HepG2 (cell line): ENCODE results near the gene FYB2. TPM values are rescaled to one million over a fixed set of nuclear protein-coding genes. Genes with fewer than 3 reads are reported as not detected.

ENCODE experiments used
- ATAC-seq: fragments of 200-7000 bp; cut with Tn5 transposase; 3 replicates; pipeline ENCODE4 v1.9.1; 2020; ENCODE audit warnings: mild to moderate bottlenecking, moderate library complexity
- Bru-seq: library from RNA; stranded (reverse); fragments of 400-500 nt; gene quantifications from one replicate; lab custom pipeline; 2021; lab: Mats Ljungman, UMichigan
- BruChase-seq, 2 experiments: library from RNA; stranded (reverse); fragments of 400-500 nt; gene quantifications; one replicate each; lab custom pipeline; 2021; lab: Mats Ljungman, UMichigan
- BruUV-seq: library from RNA; stranded (reverse); fragments of 400-500 nt; replicated peaks from 2 replicates; lab custom pipeline; 2021; lab: Mats Ljungman, UMichigan
- CTCF ChIA-PET: fragments of 300-600 bp; formaldehyde crosslinking; extraction: SDS; loops from one replicate; lab custom pipeline; 2021; ENCODE audit warnings: low total read pairs, inconsistent platforms, low intra/inter-chr PET ratio; lab: Yijun Ruan, JAX
- POLR2A ChIA-PET: fragments of 350-600 bp; sonication (Branson Sonifier 250); formaldehyde crosslinking; loops from one replicate; lab custom pipeline; 2020; ENCODE audit warnings: antibody characterized with exemption, inconsistent platforms; lab: Yijun Ruan, JAX
- DNase-seq: peaks from one replicate; pipeline ENCODE4 v3.0.0-alpha.2; 2015; ENCODE audit warnings: low spot score
- FAIRE-seq: peaks from 3 replicates; lab custom pipeline; 2011; peaks lifted over from hg19 to GRCh38; lab: Jason Lieb, UNC
- H2AFZ ChIP-seq: one replicate; pipeline ENCODE4 v1.6.1; 2011; ENCODE audit warnings: low read length, inconsistent platforms
- H3K27ac ChIP-seq: fragments of 300-600 bp; 3 replicates; pipeline ENCODE4 v1.8.0; 2011; ENCODE audit warnings: mixed run types, mild to moderate bottlenecking, mixed read lengths, low read length, inconsistent platforms; ENCODE audit not compliant: insufficient read depth; ENCODE audit errors: extremely low read length
- H3K27me3 ChIP-seq, 2 experiments: fragments of 200-600 bp in 1 of 2; 2 replicates in 1 of 2; 3 replicates in 1 of 2; pipeline versions ENCODE4 v1.6.0 to v1.8.0; 2011; ENCODE audit warnings: low read length in 2 of 2, mild to moderate bottlenecking in 2 of 2, moderate library complexity in 2 of 2, inconsistent platforms in 1 of 2; ENCODE audit not compliant: insufficient read depth in 2 of 2, control insufficient read depth in 1 of 2
- H3K36me3 ChIP-seq, 2 experiments: fragments of 200-600 bp in 1 of 2; replicated peaks in 1 of 2; 2 replicates in 1 of 2; 3 replicates in 1 of 2; pipeline versions ENCODE4 v1.5.1 to v1.8.0; 2011; ENCODE audit warnings: low read length in 2 of 2, inconsistent platforms in 1 of 2; ENCODE audit not compliant: insufficient read depth in 2 of 2, control insufficient read depth in 1 of 2
- H3K4me1 ChIP-seq: 2 replicates; pipeline ENCODE4 v1.5.1; 2012; ENCODE audit warnings: low read length, inconsistent platforms; ENCODE audit not compliant: insufficient read depth
- H3K4me2 ChIP-seq: 2 replicates; pipeline ENCODE4 v1.6.0; 2011; ENCODE audit warnings: low read depth, low read length, inconsistent platforms
- H3K4me3 ChIP-seq, 3 experiments: fragments of 200-600 bp in 1 of 3; sonication (generic), shearing (Covaris generic) in 1 of 3; replicated peaks in 1 of 3; 2 replicates each; pipeline ENCODE4 v1.5.1; 2011 to 2016; ENCODE audit warnings: low read length in 3 of 3, inconsistent platforms in 2 of 3, low read depth in 2 of 3, mild to moderate bottlenecking in 2 of 3, control low read depth in 1 of 3, mixed read lengths in 1 of 3; ENCODE audit not compliant: insufficient read depth in 1 of 3
- H3K79me2 ChIP-seq: one replicate; pipeline ENCODE4 v1.6.1; 2011; ENCODE audit warnings: low read length, inconsistent platforms; ENCODE audit not compliant: insufficient read depth
- H3K9ac ChIP-seq: 2 replicates; pipeline ENCODE4 v1.6.0; 2011; ENCODE audit warnings: mild to moderate bottlenecking, low read depth, low read length, inconsistent platforms; ENCODE audit not compliant: insufficient read depth
- H3K9me3 ChIP-seq: 2 replicates; pipeline ENCODE4 v1.5.1; 2012; ENCODE audit warnings: mild to moderate bottlenecking, low read length
- H4K20me1 ChIP-seq: 2 replicates; pipeline ENCODE4 v1.6.0; 2011; ENCODE audit warnings: inconsistent platforms, mild to moderate bottlenecking, low read length, moderate library complexity; ENCODE audit not compliant: insufficient read depth
- KDM5B ChIP-seq: sonication (generic); formaldehyde crosslinking; IDR thresholded peaks from 2 replicates; pipeline ENCODE4 v1.4.0; 2020; ENCODE audit warnings: missing genetic modification reagents, mild to moderate bottlenecking, borderline replicate concordance
- RFXAP ChIP-seq: sonication (generic); formaldehyde crosslinking; IDR thresholded peaks from 2 replicates; pipeline ENCODE4 v1.4.0; 2020; ENCODE audit warnings: missing genetic modification reagents, borderline replicate concordance
- ZNF431 ChIP-seq: sonication (generic); formaldehyde crosslinking; IDR thresholded peaks from 2 replicates; pipeline ENCODE4 v1.9.0; 2022; ENCODE audit warnings: missing genetic modification reagents, low read depth, mild to moderate bottlenecking, borderline replicate concordance
- ZNF446 ChIP-seq: sonication (generic); formaldehyde crosslinking; IDR thresholded peaks from 2 replicates; pipeline ENCODE4 v1.5.0; 2020; ENCODE audit warnings: mild to moderate bottlenecking, missing genetic modification reagents
- ZNF678 ChIP-seq: sonication (generic); formaldehyde crosslinking; IDR thresholded peaks from 2 replicates; pipeline ENCODE4 v1.4.0; 2020; ENCODE audit warnings: mild to moderate bottlenecking, missing genetic modification reagents
- ZSCAN12 ChIP-seq: sonication (generic); formaldehyde crosslinking; IDR thresholded peaks from 2 replicates; pipeline ENCODE4 v1.9.0; 2021; ENCODE audit warnings: mild to moderate bottlenecking, missing genetic modification reagents
- WGBS: methylation state at CpG from one replicate; pipeline ENCODE4 v1.1.6; 2017; ENCODE audit warnings: low lambda C conversion rate; 5-methylcytosine and 5-hydroxymethylcytosine counted together
- in situ Hi-C: cut with HindIII; loops from 2 replicates; pipeline ENCODE4 v1.10.0; 2017; ENCODE audit warnings: low pct_unique_long_range_greater_than_20kb; ENCODE audit not compliant: extremely low pct_ligation_motif_present
- intact Hi-C: fragments of 100-400 bp; cut with micrococcal nuclease; formaldehyde crosslinking; loops from one replicate; pipeline ENCODE4 v1.10.0; 2022; ENCODE audit not compliant: unreplicated experiment
- long read RNA-seq, 2 experiments: library from RNA in 1 of 2; library from polyadenylated mRNA in 1 of 2; stranded (forward) in 1 of 2; unstranded in 1 of 2; transcript quantifications; one replicate each; pipeline ENCODE4 v2.0.0, GENCODE V29; 2019 to 2022
- polyA minus RNA-seq, 3 experiments: library from RNA; depleted of rRNA, polyadenylated mRNA; stranded (reverse); fragments of >200 nt; gene quantifications; 2 replicates each; pipeline ENCODE4 v1.2.3, GENCODE V29; 2011; ENCODE audit warnings: low replicate concordance in 1 of 3
- polyA plus RNA-seq, 8 experiments: library from polyadenylated mRNA; depleted of rRNA in 3 of 8; stranded (reverse) in 7 of 8; unstranded in 1 of 8; fragments of >200 nt; fragmentation: Illumina TruSeq in 4 of 8; extraction: Trizol in 4 of 8; gene quantifications; 2 replicates each; pipeline versions ENCODE4 v1.2.1 to v1.2.3, GENCODE V29; 2011 to 2016; ENCODE audit warnings: low read depth in 4 of 8, missing spikeins in 1 of 8, mixed read lengths in 1 of 8; ENCODE audit not compliant: insufficient read depth in 1 of 8
- total RNA-seq, 5 experiments: library from RNA; depleted of rRNA; stranded (reverse); fragments of >200 nt; fragmentation: Illumina TruSeq; extraction: Trizol; gene quantifications; 2 replicates each; pipeline ENCODE4 v1.2.3, GENCODE V29; 2016; ENCODE audit warnings: low read depth in 1 of 5
- TF ChIP-seq, protein P1 (sequence below): sonication (generic); formaldehyde crosslinking; IDR thresholded peaks from 2 replicates; pipeline ENCODE4 v1.5.0; 2020; ENCODE audit warnings: mild to moderate bottlenecking, missing genetic modification reagents, borderline replicate concordance
- TF ChIP-seq, protein P2 (sequence below): sonication (generic); formaldehyde crosslinking; IDR thresholded peaks from 2 replicates; pipeline ENCODE4; 2020; ENCODE audit warnings: missing genetic modification reagents, mild to moderate bottlenecking, borderline replicate concordance
- TF ChIP-seq, protein P3 (sequence below): IDR thresholded peaks from 2 replicates; pipeline ENCODE4 v1.6.1; 2018; ENCODE audit warnings: missing genetic modification reagents, mild to moderate bottlenecking, missing compliant biosample characterization

FYB2 gene, protein sequence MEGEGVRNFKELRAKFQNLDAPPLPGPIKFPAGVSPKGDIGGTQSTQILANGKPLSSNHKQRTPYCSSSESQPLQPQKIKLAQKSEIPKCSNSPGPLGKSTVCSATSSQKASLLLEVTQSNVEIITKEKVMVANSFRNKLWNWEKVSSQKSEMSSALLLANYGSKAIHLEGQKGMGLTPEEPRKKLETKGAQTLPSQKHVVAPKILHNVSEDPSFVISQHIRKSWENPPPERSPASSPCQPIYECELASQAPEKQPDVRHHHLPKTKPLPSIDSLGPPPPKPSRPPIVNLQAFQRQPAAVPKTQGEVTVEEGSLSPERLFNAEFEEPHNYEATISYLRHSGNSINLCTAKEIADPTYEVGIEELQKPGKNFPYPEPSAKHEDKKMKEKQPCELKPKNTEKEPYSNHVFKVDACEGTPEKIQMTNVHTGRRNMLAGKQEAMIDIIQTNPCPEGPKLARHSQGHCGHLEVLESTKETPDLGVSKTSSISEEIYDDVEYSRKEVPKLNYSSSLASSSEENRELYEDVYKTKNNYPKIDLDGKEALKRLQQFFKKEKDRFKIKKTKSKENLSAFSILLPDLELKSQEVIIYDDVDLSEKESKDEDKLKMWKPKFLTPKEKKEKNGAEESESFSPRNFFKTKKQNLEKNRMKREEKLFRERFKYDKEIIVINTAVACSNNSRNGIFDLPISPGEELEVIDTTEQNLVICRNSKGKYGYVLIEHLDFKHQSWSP
- 1.4 and 2.7 TPM in 2 replicates for total RNA-seq (2016; rRNA removed; fragmentation: Illumina TruSeq; extraction: Trizol)
- total RNA-seq (2016; cell fraction: cytosol; rRNA removed; fragmentation: Illumina TruSeq; extraction: Trizol; ENCODE audit: low read depth) = 1.7 and 2.4 TPM in 2 replicates
- 1.5 and 3.1 TPM in 2 replicates for total RNA-seq (2016; cell fraction: insoluble cytoplasmic fraction; rRNA removed; fragmentation: Illumina TruSeq; extraction: Trizol)
- total RNA-seq (2016; cell fraction: membrane; rRNA removed; fragmentation: Illumina TruSeq; extraction: Trizol) = 1.2 and 2.0 TPM in 2 replicates
- total RNA-seq (2016; cell fraction: nucleus; rRNA removed; fragmentation: Illumina TruSeq; extraction: Trizol) = 11.1 and 11.4 TPM in 2 replicates
- 0.97 and 1.2 TPM in 2 replicates for polyA plus RNA-seq (2011; rRNA removed)
- 0.26 and 0.27 TPM in 2 replicates for polyA plus RNA-seq (2011; cell fraction: cytosol; rRNA removed)
- polyA plus RNA-seq (2011; cell fraction: nucleus; rRNA removed) = 2.6 and 2.8 TPM in 2 replicates
- polyA plus RNA-seq (2012) = 1.1 and 3.2 TPM in 2 replicates
- 0.27 and 0.46 TPM in 2 replicates for polyA plus RNA-seq (2016; cell fraction: cytosol; fragmentation: Illumina TruSeq; extraction: Trizol; ENCODE audit: low read depth)
- 1.7 and 2.0 TPM in 2 replicates for polyA plus RNA-seq (2016; cell fraction: insoluble cytoplasmic fraction; fragmentation: Illumina TruSeq; extraction: Trizol; ENCODE audit: low read depth)
- 0.68 and 0.72 TPM in 2 replicates for polyA plus RNA-seq (2016; cell fraction: membrane; fragmentation: Illumina TruSeq; extraction: Trizol; ENCODE audit: low read depth)
- polyA plus RNA-seq (2016; cell fraction: nucleus; fragmentation: Illumina TruSeq; extraction: Trizol; ENCODE audit: insufficient read depth, low read depth) = 20.1 and 21.0 TPM in 2 replicates
- polyA minus RNA-seq (2011; rRNA and poly(A)+ RNA removed; ENCODE audit: low replicate concordance) = 0.46 TPM in 1 of 2 replicates, not detected in the other
- polyA minus RNA-seq (2011; cell fraction: cytosol; rRNA and poly(A)+ RNA removed) = not detected in 2 replicates
- polyA minus RNA-seq (2011; cell fraction: nucleus; rRNA and poly(A)+ RNA removed) = 4.2 and 6.5 TPM in 2 replicates
- Bru-seq, nascent RNA = percentile 51 among the genes with signal in this experiment
- percentile 43 among the genes with signal in this experiment for BruChase-seq, experiment 1, labeled RNA remaining after a 6-hour chase
- BruChase-seq, experiment 2, labeled RNA remaining after a 2-hour chase = percentile 53 among the genes with signal in this experiment
- long read RNA-seq, experiment 1 = 0 reads
- long read RNA-seq, experiment 2 = 0 reads

DNA sequence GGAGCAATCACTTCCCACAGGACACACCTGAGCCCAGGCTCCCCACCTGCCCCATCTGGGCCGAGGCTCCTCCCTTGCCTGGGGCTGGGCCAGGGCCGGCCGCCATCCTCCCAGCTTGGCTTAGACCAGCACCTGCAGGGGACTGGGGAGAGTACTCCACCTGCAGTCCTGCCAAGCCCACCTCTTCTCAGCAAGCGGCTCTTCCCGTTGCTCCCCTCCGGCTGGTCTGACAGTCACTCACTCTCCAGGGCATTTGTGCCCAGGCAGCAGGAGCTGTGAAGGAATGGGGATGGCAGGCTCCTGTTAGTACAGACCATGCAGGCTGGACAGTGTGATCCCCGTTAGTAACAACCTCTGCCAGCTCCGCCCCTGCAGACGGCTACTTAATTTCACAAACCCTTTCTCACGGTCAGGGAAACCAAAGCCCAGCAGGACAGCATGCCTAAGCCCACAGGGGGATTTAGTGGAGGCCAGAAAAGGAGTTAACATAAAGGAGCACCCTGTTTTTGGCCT is at the start of gene FYB2:
Gene FYB2 (minus strand): TSS at position 18 of the 513 bp plus-strand sequence. CDS start 114 bp downstream, outside the sequence.
- CTCF ChIA-PET = interaction anchor here (0.7 to 2.0 kb wide), 2 partner anchors 16 to 140 kb away, joined by 3 to 6 read pairs; no protein-coding TSS in a partner anchor
- no TSS peak for BruUV-seq
- FAIRE-seq (no peak), DNase-seq (peak; percentile 28), ATAC-seq (peak; percentile 71)
- in situ Hi-C loops (loop anchor here (10.0 kb wide), 1 partner anchor 1535 kb away; no protein-coding TSS in a partner anchor), intact Hi-C loops (no loop called here)
- Histone ChIP-seq H3K9ac (peak within 1 kb of the TSS; percentile 76), H4K20me1 (no peaks in the 10 kb centered on the region), H3K79me2 (no peaks in the 10 kb centered on the region), H3K4me2 (peak within 1 kb of the TSS; percentile 99), H3K9me3 (no peaks in the 10 kb centered on the region), H2AFZ (peak within 1 kb of the TSS; percentile 76), H3K27me3 (no peaks in the 10 kb centered on the region), H3K27ac (peak within 1 kb of the TSS; percentile 94), H3K4me3 (peak within 1 kb of the TSS; percentile 51 to 77 (median 67)), H3K4me1 (peaks cover 69% of the 10 kb centered on the region), H3K36me3 (no peaks in the 10 kb centered on the region)
- POLR2A ChIA-PET = interaction anchor here (0.6 to 1.6 kb wide), 12 partner anchors 12 to 461 kb away, joined by 3 to 7 read pairs (median 4); partner anchors contain the start of gene C8A
- WGBS = 0% methylated on average over 9 of the region's 10 CpGs
- TF ChIP-seq, protein P1, sequence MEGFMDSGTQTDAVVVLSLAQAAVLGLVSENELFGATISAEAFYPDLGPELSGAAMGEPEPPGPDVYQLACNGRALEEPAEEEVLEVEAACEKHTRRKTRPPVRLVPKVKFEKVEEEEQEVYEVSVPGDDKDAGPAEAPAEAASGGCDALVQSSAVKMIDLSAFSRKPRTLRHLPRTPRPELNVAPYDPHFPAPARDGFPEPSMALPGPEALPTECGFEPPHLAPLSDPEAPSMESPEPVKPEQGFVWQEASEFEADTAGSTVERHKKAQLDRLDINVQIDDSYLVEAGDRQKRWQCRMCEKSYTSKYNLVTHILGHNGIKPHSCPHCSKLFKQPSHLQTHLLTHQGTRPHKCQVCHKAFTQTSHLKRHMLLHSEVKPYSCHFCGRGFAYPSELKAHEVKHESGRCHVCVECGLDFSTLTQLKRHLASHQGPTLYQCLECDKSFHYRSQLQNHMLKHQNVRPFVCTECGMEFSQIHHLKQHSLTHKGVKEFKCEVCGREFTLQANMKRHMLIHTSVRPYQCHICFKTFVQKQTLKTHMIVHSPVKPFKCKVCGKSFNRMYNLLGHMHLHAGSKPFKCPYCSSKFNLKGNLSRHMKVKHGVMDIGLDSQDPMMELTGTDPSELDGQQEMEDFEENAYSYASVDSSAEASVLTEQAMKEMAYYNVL (CRISPR knock-in tag) = 0 out of 2 replicates have a peak, but pooled peaks have one; percentile 45
- TF ChIP-seq ZNF431 (no peak), KDM5B (CRISPR knock-in tag) (peak; percentile 13; the same call in 1 of the 2 replicates), ZNF446 (CRISPR knock-in tag) (no peak), ZSCAN12 (no peak), ZNF678 (CRISPR knock-in tag) (no peak), RFXAP (no peak)
- TF ChIP-seq, protein P2, sequence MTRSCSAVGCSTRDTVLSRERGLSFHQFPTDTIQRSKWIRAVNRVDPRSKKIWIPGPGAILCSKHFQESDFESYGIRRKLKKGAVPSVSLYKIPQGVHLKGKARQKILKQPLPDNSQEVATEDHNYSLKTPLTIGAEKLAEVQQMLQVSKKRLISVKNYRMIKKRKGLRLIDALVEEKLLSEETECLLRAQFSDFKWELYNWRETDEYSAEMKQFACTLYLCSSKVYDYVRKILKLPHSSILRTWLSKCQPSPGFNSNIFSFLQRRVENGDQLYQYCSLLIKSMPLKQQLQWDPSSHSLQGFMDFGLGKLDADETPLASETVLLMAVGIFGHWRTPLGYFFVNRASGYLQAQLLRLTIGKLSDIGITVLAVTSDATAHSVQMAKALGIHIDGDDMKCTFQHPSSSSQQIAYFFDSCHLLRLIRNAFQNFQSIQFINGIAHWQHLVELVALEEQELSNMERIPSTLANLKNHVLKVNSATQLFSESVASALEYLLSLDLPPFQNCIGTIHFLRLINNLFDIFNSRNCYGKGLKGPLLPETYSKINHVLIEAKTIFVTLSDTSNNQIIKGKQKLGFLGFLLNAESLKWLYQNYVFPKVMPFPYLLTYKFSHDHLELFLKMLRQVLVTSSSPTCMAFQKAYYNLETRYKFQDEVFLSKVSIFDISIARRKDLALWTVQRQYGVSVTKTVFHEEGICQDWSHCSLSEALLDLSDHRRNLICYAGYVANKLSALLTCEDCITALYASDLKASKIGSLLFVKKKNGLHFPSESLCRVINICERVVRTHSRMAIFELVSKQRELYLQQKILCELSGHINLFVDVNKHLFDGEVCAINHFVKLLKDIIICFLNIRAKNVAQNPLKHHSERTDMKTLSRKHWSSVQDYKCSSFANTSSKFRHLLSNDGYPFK (CRISPR knock-in tag) = no peak
- TF ChIP-seq, protein P3, sequence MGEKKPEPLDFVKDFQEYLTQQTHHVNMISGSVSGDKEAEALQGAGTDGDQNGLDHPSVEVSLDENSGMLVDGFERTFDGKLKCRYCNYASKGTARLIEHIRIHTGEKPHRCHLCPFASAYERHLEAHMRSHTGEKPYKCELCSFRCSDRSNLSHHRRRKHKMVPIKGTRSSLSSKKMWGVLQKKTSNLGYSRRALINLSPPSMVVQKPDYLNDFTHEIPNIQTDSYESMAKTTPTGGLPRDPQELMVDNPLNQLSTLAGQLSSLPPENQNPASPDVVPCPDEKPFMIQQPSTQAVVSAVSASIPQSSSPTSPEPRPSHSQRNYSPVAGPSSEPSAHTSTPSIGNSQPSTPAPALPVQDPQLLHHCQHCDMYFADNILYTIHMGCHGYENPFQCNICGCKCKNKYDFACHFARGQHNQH = no peak
